PC-3 (cell line): Measurements from ENCODE around the gene ZFHX2. TPM values are rescaled to one million over a fixed set of nuclear protein-coding genes. Genes with fewer than 3 reads are reported as not detected.

ENCODE experiments used
- ATAC-seq: fragments of 200-7000 bp; cut with Tn5 transposase; 2 replicates; pipeline ENCODE4 v1.9.1; 2020; ENCODE audit warnings: mild to moderate bottlenecking, moderate library complexity
- BruUV-seq: library from RNA; stranded (reverse); fragments of 400-500 nt; replicated peaks from 2 replicates; lab custom pipeline; 2021; lab: Mats Ljungman, UMichigan
- CTCF ChIA-PET: fragments of 300-600 bp; sonication (Branson Sonifier 250); formaldehyde crosslinking; loops from one replicate; lab custom pipeline; 2022; ENCODE audit warnings: antibody characterized with exemption; lab: Charles Lee
- POLR2A ChIA-PET: fragments of 300-600 bp; sonication (Branson Sonifier 250); formaldehyde crosslinking; loops from one replicate; lab custom pipeline; 2022; ENCODE audit warnings: antibody characterized with exemption; ENCODE audit not compliant: unreplicated experiment; lab: Charles Lee
- DNase-seq: peaks from one replicate; pipeline ENCODE4 v3.0.0-alpha.2; 2015
- H2AFZ ChIP-seq: fragments of 300-600 bp; sonication (generic); 2 replicates; pipeline ENCODE4 v1.6.0; 2016; ENCODE audit warnings: antibody characterized with exemption, low read length
- H3F3A ChIP-seq: fragments of 300-600 bp; sonication (generic); one replicate; pipeline ENCODE4 v1.6.0; 2017; ENCODE audit warnings: antibody characterized with exemption, low read length, control low read depth, mild to moderate bottlenecking; ENCODE audit not compliant: unreplicated experiment
- H3K27ac ChIP-seq: fragments of 300-600 bp; sonication (generic); 2 replicates; pipeline ENCODE4 v1.5.1; 2016; ENCODE audit warnings: mild to moderate bottlenecking, low read length
- H3K27me3 ChIP-seq: fragments of 300-600 bp; sonication (generic); 2 replicates; pipeline ENCODE4 v1.6.1; 2016; ENCODE audit warnings: low read length, mixed read lengths
- H3K36me3 ChIP-seq: fragments of 300-600 bp; sonication (generic); 2 replicates; pipeline ENCODE4 v1.6.1; 2016; ENCODE audit warnings: low read depth, mixed run types, low read length, mixed read lengths
- H3K4me1 ChIP-seq: fragments of 300-600 bp; sonication (generic); 2 replicates; pipeline ENCODE4 v1.5.1; 2016; ENCODE audit warnings: low read length; ENCODE audit not compliant: insufficient read depth
- H3K4me2 ChIP-seq: fragments of 300-600 bp; sonication (generic); 2 replicates; pipeline ENCODE4 v1.6.0; 2016; ENCODE audit warnings: low read length
- H3K4me3 ChIP-seq: fragments of 300-600 bp; sonication (generic); 2 replicates; pipeline ENCODE4 v1.5.1; 2016; ENCODE audit warnings: mild to moderate bottlenecking, low read length, mixed read lengths
- H3K79me2 ChIP-seq: fragments of 300-600 bp; sonication (generic); 2 replicates; pipeline ENCODE4 v1.6.1; 2017; ENCODE audit warnings: low read length, mixed read lengths
- H3K9ac ChIP-seq: fragments of 300-600 bp; sonication (generic); 2 replicates; pipeline ENCODE4 v1.6.0; 2016; ENCODE audit warnings: mild to moderate bottlenecking, low read length
- H3K9me2 ChIP-seq: fragments of 300-600 bp; sonication (generic); replicated peaks from 2 replicates; pipeline ENCODE4 v1.6.1; 2016; ENCODE audit warnings: mixed run types, low read length, mixed read lengths
- H3K9me3 ChIP-seq: fragments of 300-600 bp; sonication (generic); 2 replicates; pipeline ENCODE4 v1.6.1; 2016; ENCODE audit warnings: low read length, mixed read lengths
- H4K20me1 ChIP-seq: fragments of 300-600 bp; sonication (generic); 2 replicates; pipeline ENCODE4 v1.6.1; 2016; ENCODE audit warnings: low read length, mixed read lengths
- EZH2 ChIP-seq: fragments of 300-600 bp; sonication (generic); IDR thresholded peaks from one replicate; pipeline ENCODE4 v1.6.1; 2017; ENCODE audit warnings: antibody characterized with exemption, mild to moderate bottlenecking, low read length; ENCODE audit not compliant: unreplicated experiment
- EZH2phosphoT487 ChIP-seq: fragments of 300-600 bp; sonication (generic); IDR thresholded peaks from 2 replicates; pipeline ENCODE4 v1.6.1; 2018; ENCODE audit warnings: mild to moderate bottlenecking, antibody characterized with exemption, low read length, borderline replicate concordance
- intact Hi-C: fragments of 100-400 bp; cut with micrococcal nuclease; formaldehyde crosslinking; loops from 2 replicates; pipeline ENCODE4 v1.9.0; 2023
- total RNA-seq: library from RNA; depleted of rRNA; stranded (reverse); fragments of >200 nt; gene quantifications from 2 replicates; pipeline ENCODE4 v1.2.3, GENCODE V29; 2014
- TF ChIP-seq, protein P1 (sequence below): fragments of 300-600 bp; sonication (generic); conservative IDR thresholded peaks from 2 replicates; pipeline ENCODE4 v1.5.1; 2017; ENCODE audit warnings: antibody characterized with exemption, low read depth, mild to moderate bottlenecking, low read length

Gene ZFHX2
- total RNA-seq, 1 experiment from 2014 or later: 0.55 TPM

- POLR2A ChIA-PET: no interaction called here
- H3K4me2 ChIP-seq: no peak overlapping the region
- no peaks in the 10 kb centered on the region for H3K36me3 ChIP-seq
- H3K9me2 ChIP-seq: no peaks in the 10 kb centered on the region
- TF ChIP-seq EZH2 (no peak), EZH2phosphoT487 (no peak)
- TF ChIP-seq, protein P1, sequence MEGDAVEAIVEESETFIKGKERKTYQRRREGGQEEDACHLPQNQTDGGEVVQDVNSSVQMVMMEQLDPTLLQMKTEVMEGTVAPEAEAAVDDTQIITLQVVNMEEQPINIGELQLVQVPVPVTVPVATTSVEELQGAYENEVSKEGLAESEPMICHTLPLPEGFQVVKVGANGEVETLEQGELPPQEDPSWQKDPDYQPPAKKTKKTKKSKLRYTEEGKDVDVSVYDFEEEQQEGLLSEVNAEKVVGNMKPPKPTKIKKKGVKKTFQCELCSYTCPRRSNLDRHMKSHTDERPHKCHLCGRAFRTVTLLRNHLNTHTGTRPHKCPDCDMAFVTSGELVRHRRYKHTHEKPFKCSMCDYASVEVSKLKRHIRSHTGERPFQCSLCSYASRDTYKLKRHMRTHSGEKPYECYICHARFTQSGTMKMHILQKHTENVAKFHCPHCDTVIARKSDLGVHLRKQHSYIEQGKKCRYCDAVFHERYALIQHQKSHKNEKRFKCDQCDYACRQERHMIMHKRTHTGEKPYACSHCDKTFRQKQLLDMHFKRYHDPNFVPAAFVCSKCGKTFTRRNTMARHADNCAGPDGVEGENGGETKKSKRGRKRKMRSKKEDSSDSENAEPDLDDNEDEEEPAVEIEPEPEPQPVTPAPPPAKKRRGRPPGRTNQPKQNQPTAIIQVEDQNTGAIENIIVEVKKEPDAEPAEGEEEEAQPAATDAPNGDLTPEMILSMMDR: no peak
- H3F3A ChIP-seq: no peaks in the 10 kb centered on the region
- intact Hi-C loops: no loop called here
- peaks cover 12% of the 10 kb centered on the region for H3K4me1 ChIP-seq
- BruUV-seq: no TSS peak
- CTCF ChIA-PET: no interaction called here
- no peak overlapping the region for H2AFZ ChIP-seq
- no peaks in the 10 kb centered on the region for H3K79me2 ChIP-seq
- DNase-seq: no peak
- peaks cover 10% of the 10 kb centered on the region for H3K27me3 ChIP-seq
- no peak overlapping the region for H3K27ac ChIP-seq
- no peak overlapping the region for H3K9ac ChIP-seq
- H4K20me1 ChIP-seq: no peaks in the 10 kb centered on the region
- no peak overlapping the region for H3K4me3 ChIP-seq
- H3K9me3 ChIP-seq: no peaks in the 10 kb centered on the region
- ATAC-seq: no peak
Observed at GRCh38 chr14:23572524-23572828, 20.9 kb upstream of the ZFHX2 start.

GRCh38 chr14:23571701-23572523 is 20.3 kb upstream of the ZFHX2 start:
- no peak for ATAC-seq
- no peak overlapping the region for H2AFZ ChIP-seq
- no peak overlapping the region for H3K4me3 ChIP-seq
- H3F3A ChIP-seq: no peaks in the 10 kb centered on the region
- no peak overlapping the region for H3K4me2 ChIP-seq
- H3K9me3 ChIP-seq: no peaks in the 10 kb centered on the region
- no peaks in the 10 kb centered on the region for H4K20me1 ChIP-seq
- peaks cover 5% of the 10 kb centered on the region for H3K27me3 ChIP-seq
- CTCF ChIA-PET: no interaction called here
- intact Hi-C loops: no loop called here
- BruUV-seq: no TSS peak
- no peak overlapping the region for H3K27ac ChIP-seq
- no peak for DNase-seq
- no peaks in the 10 kb centered on the region for H3K36me3 ChIP-seq
- H3K9ac ChIP-seq: no peak overlapping the region
- peaks cover under 1% of the 10 kb centered on the region; the same call in 1 of the 2 replicates for H3K79me2 ChIP-seq
- H3K9me2 ChIP-seq: no peaks in the 10 kb centered on the region
- no peak for TF ChIP-seq EZH2
- TF ChIP-seq, protein P1: no peak
- no peak for TF ChIP-seq EZH2phosphoT487
- H3K4me1 ChIP-seq: peaks cover 12% of the 10 kb centered on the region
- POLR2A ChIA-PET: no interaction called here

- Histone ChIP-seq H3K9me2 (no peaks in the 10 kb centered on the region), H3K9me3 (no peaks in the 10 kb centered on the region), H2AFZ (no peak overlapping the region), H3K9ac (no peak overlapping the region), H3K36me3 (no peaks in the 10 kb centered on the region), H3K4me1 (peaks cover 18% of the 10 kb centered on the region), H3K27ac (no peak overlapping the region), H3K4me3 (no peak overlapping the region), H3K4me2 (no peak overlapping the region), H4K20me1 (no peaks in the 10 kb centered on the region), H3K79me2 (peaks cover 9% of the 10 kb centered on the region; the same call in 1 of the 2 replicates), H3F3A (no peaks in the 10 kb centered on the region), H3K27me3 (no peaks in the 10 kb centered on the region)
- ChIA-PET POLR2A (no interaction called here), CTCF (no interaction called here)
- TF ChIP-seq, protein P1: no peak
- no peak for TF ChIP-seq EZH2phosphoT487
- TF ChIP-seq EZH2: no peak
- no TSS peak for BruUV-seq
- intact Hi-C loops: no loop called here
- ATAC-seq (no peak), DNase-seq (no peak)
Observed at GRCh38 chr14:23570806-23571483, 19.4 kb upstream of the ZFHX2 start.
